K562 (cell line): Measurements from ENCODE around the gene STXBP4. TPM values are rescaled to one million over a fixed set of nuclear protein-coding genes. Genes with fewer than 3 reads are reported as not detected.

ENCODE experiments used
- CHD2 ChIP-seq: IDR thresholded peaks from 2 replicates; pipeline ENCODE4 v1.6.1; 2011; ENCODE audit warnings: low read depth, low read length
- E2F1 ChIP-seq: sonication (generic); formaldehyde crosslinking; IDR thresholded peaks from 2 replicates; pipeline ENCODE4 v1.8.1; 2023; ENCODE audit warnings: mild to moderate bottlenecking, missing genetic modification reagents, moderate library complexity
- FOXJ2 ChIP-seq: fragments of 200-800 bp; sonication (Bioruptor generic); IDR thresholded peaks from 2 replicates; pipeline ENCODE4 v1.6.1; 2016; ENCODE audit warnings: missing genetic modification characterization, missing compliant biosample characterization
- ILF3 ChIP-seq: fragments of 450-650 bp; IDR thresholded peaks from 2 replicates; pipeline ENCODE4 v1.6.1; 2018; ENCODE audit warnings: antibody characterized with exemption, mild to moderate bottlenecking, moderate library complexity, borderline replicate concordance
- KDM2B ChIP-seq: fragments of 250-450 bp; sonication (Bioruptor Pico); IDR thresholded peaks from 2 replicates; pipeline ENCODE4 v1.8.0; 2021; ENCODE audit warnings: mild to moderate bottlenecking, moderate library complexity
- MGA ChIP-seq: fragments of 450-650 bp; IDR thresholded peaks from 2 replicates; pipeline ENCODE4 v1.6.1; 2016; ENCODE audit warnings: mild to moderate bottlenecking, moderate library complexity
- NUFIP1 ChIP-seq: fragments of 450-650 bp; IDR thresholded peaks from 2 replicates; pipeline ENCODE4 v1.6.1; 2018; ENCODE audit not compliant: partially characterized antibody
- SAP30 ChIP-seq: fragments of 200-600 bp; sonication (generic); IDR thresholded peaks from 2 replicates; pipeline ENCODE4 v1.6.1; 2012; ENCODE audit warnings: borderline replicate concordance, low read depth, mild to moderate bottlenecking, moderate library complexity, low read length, control low read depth, inconsistent platforms; ENCODE audit not compliant: insufficient read depth, poor library complexity, severe bottlenecking
- ZNF282 ChIP-seq: sonication (generic); formaldehyde crosslinking; IDR thresholded peaks from 2 replicates; pipeline ENCODE4 v1.8.1; 2023; ENCODE audit warnings: missing genetic modification reagents
- ZNF778 ChIP-seq: fragments of 450-650 bp; formaldehyde crosslinking; IDR thresholded peaks from 2 replicates; pipeline ENCODE4 v1.4.0; 2020; ENCODE audit warnings: mild to moderate bottlenecking, moderate library complexity
- polyA plus RNA-seq, 8 experiments: library from polyadenylated mRNA; depleted of rRNA in 4 of 8; stranded (reverse) in 5 of 8; unstranded in 3 of 8; fragments of >200 nt; fragmentation: Nextera tagmentation in 2 of 8; fragmentation: Illumina TruSeq in 1 of 8; extraction: Ambion mirVana in 2 of 8; extraction: Trizol in 1 of 8; gene quantifications; 2 replicates each; pipeline versions ENCODE4 v1.2.1 to v1.2.3, GENCODE V29; 2011 to 2014; ENCODE audit warnings: inconsistent platforms in 1 of 8, missing spikeins in 1 of 8
- total RNA-seq, 7 experiments: library from RNA; depleted of rRNA in 6 of 7; stranded (reverse); fragments of >200 nt in 6 of 7; fragmentation: Illumina TruSeq in 2 of 7; extraction: Trizol in 2 of 7; gene quantifications; 2 replicates each; pipeline versions ENCODE4 v1.2.1 to v1.2.3, GENCODE V29; 2011 to 2021; ENCODE audit warnings: low replicate concordance in 1 of 7
- TF ChIP-seq, protein P1 (sequence below), 2 experiments: IDR thresholded peaks in 1 of 2; conservative IDR thresholded peaks in 1 of 2; 2 replicates each; pipeline ENCODE4 v1.6.1; 2016; ENCODE audit warnings: low read depth in 2 of 2, mild to moderate bottlenecking in 1 of 2, missing compliant biosample characterization in 1 of 2, missing genetic modification characterization in 1 of 2, moderate library complexity in 1 of 2

Gene STXBP4
- total and polyA plus RNA-seq, 9 of the 15 experiments (the other 6 are each of a cell fraction or from before 2014, with no cell fraction given): 11.6 to 23.2 (median 18.5) TPM

- TF ChIP-seq MGA (no peak), CHD2 (peak; percentile 100), NUFIP1 (no peak), FOXJ2 (tag) (no peak), ZNF282 (CRISPR knock-in tag) (no peak), SAP30 (peak; percentile 11), ILF3 (no peak), ZNF778 (CRISPR knock-in tag) (no peak), KDM2B (CRISPR knock-in tag) (no peak), E2F1 (0 out of 2 replicates have a peak, but pooled peaks have one; percentile 50)
- TF ChIP-seq, protein P1, sequence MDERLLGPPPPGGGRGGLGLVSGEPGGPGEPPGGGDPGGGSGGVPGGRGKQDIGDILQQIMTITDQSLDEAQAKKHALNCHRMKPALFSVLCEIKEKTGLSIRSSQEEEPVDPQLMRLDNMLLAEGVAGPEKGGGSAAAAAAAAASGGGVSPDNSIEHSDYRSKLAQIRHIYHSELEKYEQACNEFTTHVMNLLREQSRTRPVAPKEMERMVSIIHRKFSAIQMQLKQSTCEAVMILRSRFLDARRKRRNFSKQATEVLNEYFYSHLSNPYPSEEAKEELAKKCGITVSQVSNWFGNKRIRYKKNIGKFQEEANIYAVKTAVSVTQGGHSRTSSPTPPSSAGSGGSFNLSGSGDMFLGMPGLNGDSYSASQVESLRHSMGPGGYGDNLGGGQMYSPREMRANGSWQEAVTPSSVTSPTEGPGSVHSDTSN (CRISPR knock-in tag; IDR thresholded peaks at IDR 0.05; ENCODE audit: low read depth): no peak
- TF ChIP-seq, protein P1 (tag; conservative IDR thresholded peaks at IDR 0.05; ENCODE audit: low read depth): no peak
Measured at GRCh38 chr17:54968262-54968987, at the start of gene STXBP4, which contains the start of gene COX11 (continued).
